Neutrophil (primary cell): ENCODE data around the gene ATL2.

Experiments used
- H3K27ac ChIP-seq: fragments of 200-600 bp; sonication (generic); 2 replicates; pipeline ENCODE4 v1.5.1; 2016; ENCODE audit warnings: mild to moderate bottlenecking, moderate library complexity
- H3K27me3 ChIP-seq: fragments of 200-600 bp; sonication (generic); 2 replicates; pipeline ENCODE4 v1.6.0; 2016; ENCODE audit warnings: mild to moderate bottlenecking
- H3K36me3 ChIP-seq: fragments of 200-600 bp; sonication (generic); 2 replicates; pipeline ENCODE4 v1.5.1; 2017
- H3K4me1 ChIP-seq, 2 experiments: fragments of 200-600 bp in 1 of 2; sonication (generic) in 1 of 2; 1 replicate in 1 of 2; 2 replicates in 1 of 2; pipeline versions ENCODE4 v1.5.1 to v1.6.1; 2013 to 2016; ENCODE audit warnings: low read depth in 1 of 2, low read length in 1 of 2, mild to moderate bottlenecking in 1 of 2, moderate library complexity in 1 of 2; ENCODE audit not compliant: control insufficient read depth in 1 of 2, insufficient read depth in 1 of 2
- H3K4me3 ChIP-seq, 2 experiments: fragments of 200-600 bp in 1 of 2; sonication (generic) in 1 of 2; 1 replicate in 1 of 2; 2 replicates in 1 of 2; pipeline ENCODE4 v1.5.1; 2013 to 2016; ENCODE audit warnings: low read depth in 1 of 2, low read length in 1 of 2, mild to moderate bottlenecking in 1 of 2, moderate library complexity in 1 of 2
- H3K9me3 ChIP-seq: fragments of 200-600 bp; sonication (generic); 2 replicates; pipeline ENCODE4 v1.5.1; 2016
- TF ChIP-seq, protein P1 (sequence below): fragments of 200-600 bp; sonication (generic); IDR thresholded peaks from 2 replicates; pipeline ENCODE4 v1.5.1; 2016; ENCODE audit warnings: antibody characterized with exemption

The ATL2 gene

DNA sequence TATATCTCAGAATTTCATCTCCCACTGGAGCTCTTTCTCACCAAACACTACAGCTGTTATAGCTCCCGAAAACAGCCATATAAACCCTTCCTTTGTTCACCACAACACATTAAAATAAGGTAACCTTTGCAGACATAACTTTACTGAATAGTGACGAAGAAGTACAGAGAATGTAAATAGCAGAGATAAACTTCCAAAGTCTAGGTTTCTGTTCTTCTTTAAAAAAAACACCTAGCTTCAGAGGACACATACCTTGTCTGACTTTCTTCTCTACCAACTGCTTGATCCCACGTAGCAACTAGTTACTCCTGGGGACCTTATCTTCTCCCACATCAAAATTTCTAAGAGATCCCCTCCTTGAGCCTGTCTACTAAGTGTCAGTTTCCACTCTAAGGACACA, 32.3 kb downstream of the ATL2 start:
- H3K4me1 ChIP-seq = no peaks in the 10 kb centered on the region
- TF ChIP-seq, protein P1, sequence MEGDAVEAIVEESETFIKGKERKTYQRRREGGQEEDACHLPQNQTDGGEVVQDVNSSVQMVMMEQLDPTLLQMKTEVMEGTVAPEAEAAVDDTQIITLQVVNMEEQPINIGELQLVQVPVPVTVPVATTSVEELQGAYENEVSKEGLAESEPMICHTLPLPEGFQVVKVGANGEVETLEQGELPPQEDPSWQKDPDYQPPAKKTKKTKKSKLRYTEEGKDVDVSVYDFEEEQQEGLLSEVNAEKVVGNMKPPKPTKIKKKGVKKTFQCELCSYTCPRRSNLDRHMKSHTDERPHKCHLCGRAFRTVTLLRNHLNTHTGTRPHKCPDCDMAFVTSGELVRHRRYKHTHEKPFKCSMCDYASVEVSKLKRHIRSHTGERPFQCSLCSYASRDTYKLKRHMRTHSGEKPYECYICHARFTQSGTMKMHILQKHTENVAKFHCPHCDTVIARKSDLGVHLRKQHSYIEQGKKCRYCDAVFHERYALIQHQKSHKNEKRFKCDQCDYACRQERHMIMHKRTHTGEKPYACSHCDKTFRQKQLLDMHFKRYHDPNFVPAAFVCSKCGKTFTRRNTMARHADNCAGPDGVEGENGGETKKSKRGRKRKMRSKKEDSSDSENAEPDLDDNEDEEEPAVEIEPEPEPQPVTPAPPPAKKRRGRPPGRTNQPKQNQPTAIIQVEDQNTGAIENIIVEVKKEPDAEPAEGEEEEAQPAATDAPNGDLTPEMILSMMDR = no peak
- H3K36me3 ChIP-seq = peaks cover 20% of the 10 kb centered on the region
- no peak overlapping the region for H3K27ac ChIP-seq
- H3K4me3 ChIP-seq = no peak overlapping the region
- H3K27me3 ChIP-seq = no peaks in the 10 kb centered on the region
- H3K9me3 ChIP-seq = no peaks in the 10 kb centered on the region

DNA sequence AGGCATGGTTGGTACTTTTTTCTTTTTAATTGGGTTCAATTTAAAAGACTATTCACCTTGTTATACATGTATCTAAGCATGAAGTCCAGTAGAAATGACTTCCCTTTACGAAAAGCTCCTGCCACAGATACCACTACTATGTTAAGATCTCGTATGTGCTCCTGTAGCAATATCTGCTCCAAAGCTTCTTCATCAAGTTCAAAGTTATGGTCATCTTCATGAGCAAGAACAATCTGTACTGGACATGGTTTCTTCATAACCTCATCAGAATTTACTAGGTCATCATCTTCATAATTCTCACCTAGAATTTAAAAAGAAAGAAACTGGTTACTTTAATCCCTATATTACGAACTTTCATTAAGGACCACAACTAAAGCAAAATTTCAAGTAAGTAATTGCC, 33.9 kb downstream of the ATL2 start:
- Histone ChIP-seq H3K9me3 (no peaks in the 10 kb centered on the region), H3K4me1 (no peaks in the 10 kb centered on the region), H3K4me3 (no peak overlapping the region), H3K27ac (no peak overlapping the region), H3K27me3 (no peaks in the 10 kb centered on the region), H3K36me3 (peaks cover 26% of the 10 kb centered on the region)
- TF ChIP-seq, protein P1 = no peak

DNA sequence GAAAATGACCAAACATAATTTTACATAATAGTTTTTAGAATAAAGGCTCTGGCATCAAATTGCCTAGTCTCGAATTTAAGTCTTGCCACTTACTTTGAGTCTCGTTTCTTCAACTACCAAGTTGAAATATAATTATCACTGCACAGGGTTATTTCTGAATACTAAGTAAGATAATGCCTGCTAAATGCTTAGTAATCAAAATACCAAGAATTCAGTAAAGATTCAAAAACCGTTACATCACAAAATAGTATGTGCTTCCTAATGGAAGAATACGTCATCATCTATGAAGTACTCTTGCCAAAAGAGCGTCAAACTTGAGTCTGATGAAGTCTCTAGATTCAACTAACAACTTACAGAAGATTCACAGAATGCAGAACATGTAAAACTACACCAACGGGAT, 40.5 kb downstream of the ATL2 start:
- Histone ChIP-seq H3K4me3 (no peak overlapping the region), H3K27me3 (no peaks in the 10 kb centered on the region), H3K36me3 (peaks cover 19% of the 10 kb centered on the region), H3K4me1 (no peaks in the 10 kb centered on the region), H3K9me3 (no peaks in the 10 kb centered on the region), H3K27ac (no peak overlapping the region)
- TF ChIP-seq, protein P1 = no peak

DNA sequence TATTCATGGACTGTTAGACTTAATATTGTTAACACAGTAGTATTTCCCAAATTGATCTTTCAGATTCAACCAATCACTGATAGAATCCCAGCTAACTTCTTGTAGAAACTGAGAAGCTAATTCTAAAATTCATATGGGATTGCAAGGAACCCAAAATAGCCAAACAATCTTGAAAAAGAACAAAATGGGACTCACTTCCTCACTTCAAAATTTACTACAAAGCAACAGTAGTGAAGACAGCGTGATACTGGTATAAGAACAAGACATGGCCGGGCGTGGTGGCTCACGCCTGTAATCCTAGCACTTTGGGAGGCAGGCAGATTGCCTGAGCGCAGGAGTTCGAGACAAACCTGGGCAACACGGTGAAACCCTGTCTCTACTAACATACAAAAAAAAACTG, 46.3 kb downstream of the ATL2 start:
- Histone ChIP-seq H3K27ac (no peak overlapping the region), H3K27me3 (no peaks in the 10 kb centered on the region), H3K4me1 (no peaks in the 10 kb centered on the region), H3K4me3 (no peak overlapping the region), H3K9me3 (peaks cover 3% of the 10 kb centered on the region), H3K36me3 (peaks cover 4% of the 10 kb centered on the region)
- TF ChIP-seq, protein P1 = no peak

DNA sequence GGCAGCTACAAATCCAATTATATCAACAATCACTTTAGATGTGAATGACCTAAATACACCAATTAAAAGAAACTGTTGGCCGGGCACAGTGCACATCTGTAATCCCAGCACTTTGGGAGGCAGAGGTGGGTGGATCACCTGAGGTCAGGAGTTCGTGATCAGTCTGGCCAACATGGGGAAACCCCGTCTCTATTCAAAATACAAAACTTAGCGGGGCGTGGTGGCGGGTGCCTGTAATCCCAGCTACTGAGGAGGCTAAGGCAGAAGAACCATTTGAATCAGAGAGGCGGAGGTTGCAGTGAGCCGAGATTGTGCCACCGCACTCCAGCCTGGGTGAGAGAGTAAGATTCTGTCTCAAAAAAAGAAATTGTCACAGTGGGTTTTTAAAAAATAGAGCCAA, 49.5 kb downstream of the ATL2 start:
- Histone ChIP-seq H3K9me3 (peaks cover 3% of the 10 kb centered on the region), H3K27ac (no peak overlapping the region), H3K36me3 (no peaks in the 10 kb centered on the region), H3K4me1 (no peaks in the 10 kb centered on the region), H3K27me3 (no peaks in the 10 kb centered on the region), H3K4me3 (no peak overlapping the region)
- TF ChIP-seq, protein P1 = no peak

DNA sequence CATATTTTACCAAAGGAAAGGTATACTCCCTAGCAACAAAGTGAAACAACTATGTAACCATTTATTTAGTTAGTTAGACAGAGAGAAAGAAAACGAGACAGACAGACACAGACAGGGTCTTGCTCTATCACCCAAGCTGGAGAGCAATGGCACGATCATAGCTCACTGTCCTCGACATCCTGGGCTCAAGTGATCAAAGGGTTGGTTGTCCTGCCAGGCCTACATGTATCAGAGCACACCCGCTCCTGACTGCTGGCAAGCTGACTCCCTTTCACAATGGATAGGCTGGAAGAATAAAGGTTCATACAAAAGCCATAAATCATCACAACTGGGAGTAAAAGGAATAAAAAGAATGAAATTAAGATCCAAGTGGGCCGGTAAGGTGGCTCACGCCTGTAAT, 53.5 kb downstream of the ATL2 start:
- H3K4me3 ChIP-seq = no peak overlapping the region
- no peaks in the 10 kb centered on the region for H3K36me3 ChIP-seq
- H3K27me3 ChIP-seq = no peaks in the 10 kb centered on the region
- no peak overlapping the region for H3K27ac ChIP-seq
- H3K4me1 ChIP-seq = no peaks in the 10 kb centered on the region
- TF ChIP-seq, protein P1 = no peak
- H3K9me3 ChIP-seq = no peaks in the 10 kb centered on the region
